Vagina (tissue), 2 donors: ENCODE data around the gene CARD11. TPM values are rescaled to one million over a fixed set of nuclear protein-coding genes. Genes with fewer than 3 reads are reported as not detected.

Source experiments
- DNase-seq, 2 donors: peaks; one replicate each; pipeline ENCODE4 v3.0.0-alpha.2; 2017; ENCODE audit errors: extremely low spot score in 2 of 2
- H3K27ac ChIP-seq: fragments of 200-600 bp; sonication (generic); one replicate; pipeline ENCODE4 v1.5.1; 2019
- H3K27me3 ChIP-seq: fragments of 200-600 bp; sonication (generic); one replicate; pipeline ENCODE4 v1.5.1; 2019
- H3K36me3 ChIP-seq, 2 donors: fragments of 200-600 bp; sonication (generic); one replicate each; pipeline ENCODE4 v1.5.1; 2017 to 2019
- H3K4me1 ChIP-seq: fragments of 200-600 bp; sonication (generic); one replicate; pipeline ENCODE4 v1.5.1; 2019
- H3K4me3 ChIP-seq, 2 donors: fragments of 200-600 bp; sonication (generic); 1 replicate in 1 of 2; 2 replicates in 1 of 2; pipeline ENCODE4 v1.5.1; 2016 to 2019
- H3K9me3 ChIP-seq: fragments of 200-600 bp; sonication (generic); one replicate; pipeline ENCODE4 v1.5.1; 2019
- POLR2A ChIP-seq, 2 donors: fragments of 450-650 bp; IDR thresholded peaks; one replicate each; pipeline ENCODE4 v1.6.1; 2017; ENCODE audit warnings: antibody characterized with exemption in 2 of 2, mild to moderate bottlenecking in 2 of 2, moderate library complexity in 2 of 2
- POLR2AphosphoS5 ChIP-seq, 2 donors: sonication (generic); formaldehyde crosslinking; IDR thresholded peaks; one replicate each; pipeline ENCODE4 v1.9.0; 2017; ENCODE audit warnings: antibody characterized with exemption in 2 of 2, mild to moderate bottlenecking in 2 of 2, low read depth in 1 of 2; ENCODE audit not compliant: insufficient read depth in 1 of 2
- intact Hi-C: fragments of 100-400 bp; cut with DNase I; formaldehyde crosslinking; loops from one replicate; pipeline ENCODE4 v1.15.1; 2023
- total RNA-seq: library from RNA; depleted of rRNA; stranded (reverse); fragments of >200 nt; gene quantifications from one replicate; pipeline ENCODE4 v1.2.3, GENCODE V29; 2016
- TF ChIP-seq, protein P1 (sequence below), 3 experiments: fragments of 450-650 bp in 2 of 3; fragments of 200-600 bp in 1 of 3; sonication (generic) in 1 of 3; IDR thresholded peaks; one replicate each; pipeline ENCODE4 v1.5.1; 2017 to 2019; ENCODE audit warnings: antibody characterized with exemption in 3 of 3, mild to moderate bottlenecking in 2 of 3, moderate library complexity in 2 of 3

The CARD11 gene
- total RNA-seq, 1 donor from 2014 or later, result 2.9 TPM

DNA sequence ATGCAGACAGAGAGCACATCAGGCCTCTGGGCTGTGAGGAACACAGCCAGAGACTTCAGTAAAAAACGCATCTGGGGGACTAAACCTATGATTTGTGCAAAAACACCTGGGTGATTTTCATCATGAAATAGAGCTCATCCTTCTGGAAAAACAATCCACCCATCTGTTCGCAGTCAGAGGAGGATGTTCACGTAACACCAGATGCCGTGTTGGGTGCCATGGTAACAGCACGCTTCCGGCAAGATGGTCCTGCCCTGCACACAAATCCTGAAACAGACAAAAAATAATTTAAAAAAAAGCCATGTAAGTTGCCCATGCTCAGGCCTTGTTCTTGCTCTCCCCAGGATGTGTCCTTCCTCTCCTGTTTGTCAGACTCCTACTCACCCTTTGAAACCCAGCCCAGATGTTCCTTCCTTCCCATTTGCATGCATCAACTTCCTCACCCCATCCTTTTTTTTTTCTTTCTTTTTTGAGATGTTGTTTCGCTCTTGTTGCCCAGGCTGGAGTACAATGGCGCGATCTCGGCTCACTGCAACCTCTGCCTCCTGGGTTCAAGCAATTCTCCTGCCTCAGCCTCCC is 171.3 kb downstream of the CARD11 start:
- TF ChIP-seq POLR2A (IDR thresholded peaks at IDR 0.05), result no peak
- TF ChIP-seq, protein P1, sequence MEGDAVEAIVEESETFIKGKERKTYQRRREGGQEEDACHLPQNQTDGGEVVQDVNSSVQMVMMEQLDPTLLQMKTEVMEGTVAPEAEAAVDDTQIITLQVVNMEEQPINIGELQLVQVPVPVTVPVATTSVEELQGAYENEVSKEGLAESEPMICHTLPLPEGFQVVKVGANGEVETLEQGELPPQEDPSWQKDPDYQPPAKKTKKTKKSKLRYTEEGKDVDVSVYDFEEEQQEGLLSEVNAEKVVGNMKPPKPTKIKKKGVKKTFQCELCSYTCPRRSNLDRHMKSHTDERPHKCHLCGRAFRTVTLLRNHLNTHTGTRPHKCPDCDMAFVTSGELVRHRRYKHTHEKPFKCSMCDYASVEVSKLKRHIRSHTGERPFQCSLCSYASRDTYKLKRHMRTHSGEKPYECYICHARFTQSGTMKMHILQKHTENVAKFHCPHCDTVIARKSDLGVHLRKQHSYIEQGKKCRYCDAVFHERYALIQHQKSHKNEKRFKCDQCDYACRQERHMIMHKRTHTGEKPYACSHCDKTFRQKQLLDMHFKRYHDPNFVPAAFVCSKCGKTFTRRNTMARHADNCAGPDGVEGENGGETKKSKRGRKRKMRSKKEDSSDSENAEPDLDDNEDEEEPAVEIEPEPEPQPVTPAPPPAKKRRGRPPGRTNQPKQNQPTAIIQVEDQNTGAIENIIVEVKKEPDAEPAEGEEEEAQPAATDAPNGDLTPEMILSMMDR (IDR thresholded peaks at IDR 0.05), result no peak
- TF ChIP-seq POLR2AphosphoS5 (IDR thresholded peaks at IDR 0.05; ENCODE audit: insufficient read depth in 1 of 2, low read depth in 1 of 2), result no peak
- no peak overlapping the region for H3K4me3 ChIP-seq
- peaks cover 11% of the 10 kb centered on the region for H3K4me1 ChIP-seq
- H3K9me3 ChIP-seq, result no peaks in the 10 kb centered on the region
- intact Hi-C loops, result no loop called here
- no peak for DNase-seq
- H3K36me3 ChIP-seq, result no peaks in the 10 kb centered on the region
- H3K27ac ChIP-seq, result no peak overlapping the region
- H3K27me3 ChIP-seq, result no peaks in the 10 kb centered on the region

DNA sequence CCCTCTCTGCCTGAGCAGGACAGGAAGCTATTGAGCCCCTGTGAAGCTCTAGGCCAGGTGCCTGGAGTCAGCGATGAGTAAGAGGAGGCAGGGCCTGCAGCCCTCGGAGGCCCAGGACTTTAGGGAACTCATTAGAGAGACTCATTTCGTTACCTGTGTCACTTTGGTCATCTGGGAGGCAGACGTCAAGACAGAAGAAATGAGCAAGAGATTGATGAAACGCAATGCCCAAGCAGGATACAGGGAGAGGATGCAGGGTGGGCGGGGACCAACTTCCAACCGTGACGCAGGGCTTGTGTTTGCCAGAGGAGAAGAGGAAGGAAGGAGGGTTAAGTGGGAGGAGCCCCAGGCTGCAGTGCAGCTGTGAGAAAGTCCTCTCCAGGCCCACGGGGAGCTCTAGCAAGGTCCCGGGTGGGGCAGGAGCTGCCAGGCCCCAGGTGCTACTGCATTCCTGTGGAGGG is 173.2 kb downstream of the CARD11 start:
- H3K27ac ChIP-seq, result peak overlapping the region; percentile 56
- DNase-seq, result no peak

DNA sequence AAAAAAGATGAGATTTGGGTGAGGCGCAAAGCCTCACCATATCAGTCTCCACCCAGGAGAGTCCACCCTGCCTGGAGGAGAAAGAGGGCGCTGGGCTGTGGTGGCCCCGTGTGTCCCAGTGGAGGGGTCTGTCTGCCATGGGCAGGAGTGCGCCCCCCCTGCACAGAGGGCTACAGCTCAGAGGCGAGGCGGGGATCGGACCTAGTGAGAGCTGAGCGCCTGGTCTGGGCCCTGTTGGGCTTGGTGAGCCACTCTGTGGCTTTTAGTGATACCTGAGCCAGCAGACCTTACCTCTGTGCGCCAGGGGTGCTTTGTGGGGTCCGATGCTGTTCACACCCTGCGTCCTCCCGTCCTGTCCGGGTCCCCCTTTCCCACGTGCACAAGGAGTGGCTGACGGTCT is 173.7 kb downstream of the CARD11 start:
- H3K36me3 ChIP-seq, result no peaks in the 10 kb centered on the region
- peak overlapping the region; percentile 56 for H3K27ac ChIP-seq
- no peak for TF ChIP-seq POLR2AphosphoS5 (IDR thresholded peaks at IDR 0.05; ENCODE audit: insufficient read depth in 1 of 2, low read depth in 1 of 2)
- no peak for TF ChIP-seq POLR2A (IDR thresholded peaks at IDR 0.05)
- TF ChIP-seq, protein P1 (IDR thresholded peaks at IDR 0.05), result no peak
- no peak for DNase-seq
- H3K4me3 ChIP-seq, result peak overlapping the region in 1 of 2 donors; percentile 15
- H3K9me3 ChIP-seq, result no peaks in the 10 kb centered on the region
- intact Hi-C loops, result no loop called here
- H3K27me3 ChIP-seq, result no peaks in the 10 kb centered on the region
- H3K4me1 ChIP-seq, result peaks cover 11% of the 10 kb centered on the region

More for the DNA sequence above, 173.2 kb downstream of the CARD11 start:
- Histone ChIP-seq H3K4me1 (peaks cover 11% of the 10 kb centered on the region), H3K36me3 (no peaks in the 10 kb centered on the region), H3K27me3 (no peaks in the 10 kb centered on the region), H3K9me3 (no peaks in the 10 kb centered on the region), H3K4me3 (peak overlapping the region in 1 of 2 donors; percentile 15)
- intact Hi-C loops, result no loop called here
- TF ChIP-seq POLR2A (IDR thresholded peaks at IDR 0.05) (no peak), POLR2AphosphoS5 (IDR thresholded peaks at IDR 0.05; ENCODE audit: insufficient read depth in 1 of 2, low read depth in 1 of 2) (peak in 1 of 2 donors; percentile 38)
- TF ChIP-seq, protein P1 (IDR thresholded peaks at IDR 0.05), result no peak

DNA sequence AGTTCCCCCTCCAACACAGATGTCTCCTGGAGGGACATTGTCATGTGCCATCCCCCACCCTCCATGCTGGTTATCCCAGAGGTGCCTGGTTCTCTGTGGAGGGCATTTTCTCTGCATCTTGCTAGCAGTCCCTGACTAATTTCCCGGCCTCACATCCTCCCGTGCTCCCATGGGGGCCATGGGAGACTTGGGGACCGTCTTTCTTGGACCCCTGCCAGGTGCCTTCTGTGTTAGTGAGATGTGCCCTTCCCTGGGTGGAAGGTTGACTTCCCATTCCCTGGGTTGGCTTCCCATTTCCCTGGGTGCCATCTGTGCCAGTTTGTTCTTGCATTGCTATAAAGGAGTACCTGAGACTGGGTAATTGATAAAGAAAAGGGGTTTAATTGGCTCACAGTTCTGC is 177.1 kb downstream of the CARD11 start:
- Histone ChIP-seq H3K27ac (no peak overlapping the region), H3K36me3 (no peaks in the 10 kb centered on the region), H3K4me3 (no peak overlapping the region), H3K4me1 (peaks cover 35% of the 10 kb centered on the region), H3K27me3 (no peaks in the 10 kb centered on the region), H3K9me3 (no peaks in the 10 kb centered on the region)
- intact Hi-C loops, result no loop called here
- no peak for TF ChIP-seq POLR2A (IDR thresholded peaks at IDR 0.05)
- TF ChIP-seq, protein P1 (IDR thresholded peaks at IDR 0.05), result no peak
- no peak for TF ChIP-seq POLR2AphosphoS5 (IDR thresholded peaks at IDR 0.05; ENCODE audit: insufficient read depth in 1 of 2, low read depth in 1 of 2)
- DNase-seq, result no peak

DNA sequence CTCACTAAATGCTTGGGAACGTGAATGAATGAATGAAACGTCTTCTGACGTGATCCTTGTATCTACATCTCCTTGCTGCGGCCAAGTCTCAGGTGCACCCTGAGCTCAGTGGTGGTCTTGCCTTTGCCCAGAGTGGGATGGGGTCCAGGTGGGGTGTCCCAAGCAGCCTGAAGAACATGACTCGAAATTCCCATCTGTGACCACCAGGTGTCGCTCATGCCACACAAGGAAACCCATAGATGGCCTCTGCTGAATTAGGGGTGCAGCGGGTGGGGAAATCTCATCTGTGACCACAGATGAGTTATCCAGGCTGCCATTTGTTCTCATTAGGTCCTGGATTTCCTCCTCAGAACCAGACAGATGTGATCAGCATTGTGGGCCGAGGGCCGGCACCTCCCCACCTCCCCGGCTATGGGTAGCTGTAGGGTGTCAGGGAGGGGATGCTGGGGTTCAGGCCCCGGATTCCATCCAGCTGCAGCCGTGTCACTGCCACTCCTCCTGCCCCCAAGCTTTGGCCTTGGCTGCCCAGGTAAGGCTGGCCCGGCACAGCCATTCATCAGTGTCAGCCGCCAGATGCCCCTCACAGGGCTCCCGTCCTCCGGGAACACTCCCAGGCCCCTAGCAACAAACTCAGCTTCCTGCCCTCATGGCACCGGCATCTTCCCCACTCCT is 178.5 kb downstream of the CARD11 start:
- Histone ChIP-seq H3K36me3 (no peaks in the 10 kb centered on the region), H3K27me3 (no peaks in the 10 kb centered on the region), H3K4me3 (no peak overlapping the region), H3K4me1 (peaks cover 27% of the 10 kb centered on the region), H3K9me3 (no peaks in the 10 kb centered on the region), H3K27ac (peak overlapping the region; percentile 29)
- TF ChIP-seq POLR2A (IDR thresholded peaks at IDR 0.05), result no peak
- TF ChIP-seq, protein P1 (IDR thresholded peaks at IDR 0.05), result peak; percentile 88 to 92 (median 91)
- no peak for DNase-seq
- intact Hi-C loops, result no loop called here
